HFF-Myc (cell line): Measurements from ENCODE around the gene TAF5L.
"Not testable (repeated sequence)": the region's sequence is repeated elsewhere in the genome, so short reads cannot be mapped to it uniquely, and the experiment has no call there.

Experiments
- DNase-seq: peaks from one replicate; pipeline ENCODE4 v3.0.0-alpha.2; 2011; ENCODE audit warnings: low read depth; ENCODE audit errors: extremely low read depth
- H3K4me3 ChIP-seq: replicated peaks from 2 replicates; pipeline ENCODE4 v1.5.1; 2011; ENCODE audit warnings: low read depth, mild to moderate bottlenecking, control low read depth, low read length
- TF ChIP-seq, protein P1 (sequence below): IDR thresholded peaks from 2 replicates; pipeline ENCODE4 v1.5.1; 2012; ENCODE audit warnings: mild to moderate bottlenecking, low read depth, low read length, control low read depth; ENCODE audit errors: missing control alignments

The TAF5L gene

GRCh38 chr1:229563701-229564100, 62.2 kb downstream of the TAF5L start:
- DNase-seq, result no peak
- H3K4me3 ChIP-seq, result no peak overlapping the region
- TF ChIP-seq, protein P1, sequence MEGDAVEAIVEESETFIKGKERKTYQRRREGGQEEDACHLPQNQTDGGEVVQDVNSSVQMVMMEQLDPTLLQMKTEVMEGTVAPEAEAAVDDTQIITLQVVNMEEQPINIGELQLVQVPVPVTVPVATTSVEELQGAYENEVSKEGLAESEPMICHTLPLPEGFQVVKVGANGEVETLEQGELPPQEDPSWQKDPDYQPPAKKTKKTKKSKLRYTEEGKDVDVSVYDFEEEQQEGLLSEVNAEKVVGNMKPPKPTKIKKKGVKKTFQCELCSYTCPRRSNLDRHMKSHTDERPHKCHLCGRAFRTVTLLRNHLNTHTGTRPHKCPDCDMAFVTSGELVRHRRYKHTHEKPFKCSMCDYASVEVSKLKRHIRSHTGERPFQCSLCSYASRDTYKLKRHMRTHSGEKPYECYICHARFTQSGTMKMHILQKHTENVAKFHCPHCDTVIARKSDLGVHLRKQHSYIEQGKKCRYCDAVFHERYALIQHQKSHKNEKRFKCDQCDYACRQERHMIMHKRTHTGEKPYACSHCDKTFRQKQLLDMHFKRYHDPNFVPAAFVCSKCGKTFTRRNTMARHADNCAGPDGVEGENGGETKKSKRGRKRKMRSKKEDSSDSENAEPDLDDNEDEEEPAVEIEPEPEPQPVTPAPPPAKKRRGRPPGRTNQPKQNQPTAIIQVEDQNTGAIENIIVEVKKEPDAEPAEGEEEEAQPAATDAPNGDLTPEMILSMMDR, result no peak

- DNase-seq, result no peak
- TF ChIP-seq, protein P1, result no peak
- no peak overlapping the region for H3K4me3 ChIP-seq
These were observed 62.7 kb downstream of the TAF5L start for GRCh38 chr1:229563241-229563640.

DNA sequence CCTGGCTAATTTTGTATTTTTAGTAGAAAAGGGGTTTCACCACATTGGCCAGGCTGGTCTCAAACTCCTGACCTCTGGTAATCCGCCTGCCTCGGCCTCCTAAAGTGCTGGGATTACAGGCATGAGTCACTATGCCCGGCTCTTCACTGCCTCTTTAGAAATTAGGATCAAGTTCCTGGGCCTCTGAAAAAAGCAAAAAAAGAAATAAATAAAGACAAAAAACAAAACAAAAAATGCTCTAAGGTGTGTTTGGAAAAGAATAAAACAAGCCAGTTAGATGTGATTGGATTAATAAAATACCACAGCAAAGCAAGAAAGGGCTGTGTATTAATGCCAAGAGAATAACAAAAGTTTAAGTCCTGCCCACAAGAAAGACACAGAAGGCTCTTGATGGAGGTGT, 63.2 kb downstream of the TAF5L start:
- TF ChIP-seq, protein P1, result no peak
- H3K4me3 ChIP-seq, result no peak overlapping the region
- no peak for DNase-seq

GRCh38 chr1:229561141-229561540, 64.8 kb downstream of the TAF5L start:
- no peak for DNase-seq
- TF ChIP-seq, protein P1, result no peak
- no peak overlapping the region for H3K4me3 ChIP-seq

- H3K4me3 ChIP-seq, DNase-seq: not testable (repeated sequence)
These were observed 65.8 kb downstream of the TAF5L start for GRCh38 chr1:229560124-229560523.

GRCh38 chr1:229559336-229559801, 66.6 kb downstream of the TAF5L start:
- not testable (repeated sequence) for DNase-seq
- peak overlapping the region; percentile 54 for H3K4me3 ChIP-seq

GRCh38 chr1:229558460-229559335, 67.2 kb downstream of the TAF5L start, which contains the start of gene ABCB10:
ABCB10 (minus strand) TSS chr1:229558707; CDS start chr1:229558652, 55 bp downstream.
- peak; percentile 90 for DNase-seq
- peak within 1 kb of the TSS; percentile 54 for H3K4me3 ChIP-seq
- TF ChIP-seq, protein P1, result peak; percentile 79
